Gastroesophageal sphincter (tissue), 2 donors: ENCODE data around the gene MSTO1.
"Not testable (repeated sequence)": the region's sequence is repeated elsewhere in the genome, so short reads cannot be mapped to it uniquely, and the experiment has no call there.

Source experiments
- POLR2A ChIP-seq, 2 donors: fragments of 450-650 bp; IDR thresholded peaks; one replicate each; pipeline ENCODE4 v1.6.1; 2017; ENCODE audit warnings: antibody characterized with exemption in 2 of 2, mild to moderate bottlenecking in 2 of 2, moderate library complexity in 1 of 2
- POLR2AphosphoS5 ChIP-seq: sonication (generic); formaldehyde crosslinking; IDR thresholded peaks from one replicate; pipeline ENCODE4 v1.6.1; 2017; ENCODE audit warnings: antibody characterized with exemption

DNA sequence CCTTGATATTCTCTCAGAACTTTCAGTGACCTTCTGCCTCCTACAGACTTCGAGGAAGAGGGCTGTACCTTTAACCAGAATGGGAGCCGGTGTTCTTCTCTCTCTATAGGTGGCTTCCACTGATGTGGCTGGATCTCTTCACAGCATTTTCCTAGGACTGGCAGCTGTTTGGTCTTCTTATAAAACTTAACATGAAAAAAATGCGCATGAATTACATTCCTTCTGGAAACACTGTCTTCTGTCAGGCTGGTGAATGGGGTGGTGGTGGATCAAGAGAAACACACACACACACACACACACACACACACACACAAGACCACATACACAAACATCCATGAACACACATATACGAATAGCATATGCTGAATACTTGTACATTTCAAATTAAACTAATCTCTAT lies 51.2 kb downstream of the MSTO1 start:
- TF ChIP-seq POLR2AphosphoS5; POLR2A (IDR thresholded peaks at IDR 0.05): not testable (repeated sequence)
